ENCODE measurements around the gene TUBGCP4.
A peak's percentile ranks its signal among the peaks of the same experiment; 100 is the strongest.

GRCh38 chr15:43329960-43330779 lies 40.7 kb upstream of the TUBGCP4 start, which contains the start of gene LCMT2:
- TF ChIP-seq CTCF (IDR thresholded peaks at IDR 0.05): no peak
- peak; percentile 85 to 91 for TF ChIP-seq POLR2AphosphoS5 (IDR thresholded peaks at IDR 0.05)
- TF ChIP-seq EP300 (IDR thresholded peaks at IDR 0.05): no peak
- no peak for TF ChIP-seq POLR2A (IDR thresholded peaks at IDR 0.05; ENCODE audit: low read depth)
